Ecto neural progenitor cell (in vitro differentiated cells): ENCODE measurements around the gene TICAM2.

Experiments
- DNase-seq: peaks from one replicate; pipeline ENCODE4 v3.0.0-alpha.2; 2018; ENCODE audit warnings: low spot score

Gene TICAM2

GRCh38 chr5:115607935-115608334 is 5.7 kb upstream of the TICAM2 start:
- no peak for DNase-seq

DNA sequence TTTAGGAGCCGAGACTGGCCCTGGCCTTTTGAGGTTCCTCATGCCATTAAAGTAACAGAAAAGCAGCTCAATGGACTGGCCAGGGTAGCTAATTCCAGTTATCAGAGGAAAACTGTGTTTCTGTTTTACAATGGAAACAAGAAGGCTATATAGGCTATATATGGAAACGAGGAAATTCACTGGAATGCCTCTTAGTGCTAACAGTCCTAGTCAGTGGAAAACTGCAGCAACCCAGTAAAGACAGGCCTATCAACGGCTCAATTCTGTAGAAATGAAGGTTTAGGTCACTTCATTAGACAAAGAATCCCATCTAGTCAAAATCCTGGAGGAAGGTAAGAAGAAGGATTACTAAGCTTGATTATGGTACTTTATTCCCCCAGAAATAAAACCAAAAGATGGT is 3.2 kb upstream of the TICAM2 start:
- DNase-seq, result no peak

- DNase-seq, result no peak
These were observed 379 bp upstream of the TICAM2 start for GRCh38 chr5:115602591-115603125.

- DNase-seq, result no peak
These were observed 1.5 kb downstream of the TICAM2 start for GRCh38 chr5:115600766-115601165.

- DNase-seq, result no peak
These were observed 2.4 kb downstream of the TICAM2 start for GRCh38 chr5:115599924-115600323.

- DNase-seq, result no peak
These were observed 2.8 kb downstream of the TICAM2 start for GRCh38 chr5:115599502-115599901.

DNA sequence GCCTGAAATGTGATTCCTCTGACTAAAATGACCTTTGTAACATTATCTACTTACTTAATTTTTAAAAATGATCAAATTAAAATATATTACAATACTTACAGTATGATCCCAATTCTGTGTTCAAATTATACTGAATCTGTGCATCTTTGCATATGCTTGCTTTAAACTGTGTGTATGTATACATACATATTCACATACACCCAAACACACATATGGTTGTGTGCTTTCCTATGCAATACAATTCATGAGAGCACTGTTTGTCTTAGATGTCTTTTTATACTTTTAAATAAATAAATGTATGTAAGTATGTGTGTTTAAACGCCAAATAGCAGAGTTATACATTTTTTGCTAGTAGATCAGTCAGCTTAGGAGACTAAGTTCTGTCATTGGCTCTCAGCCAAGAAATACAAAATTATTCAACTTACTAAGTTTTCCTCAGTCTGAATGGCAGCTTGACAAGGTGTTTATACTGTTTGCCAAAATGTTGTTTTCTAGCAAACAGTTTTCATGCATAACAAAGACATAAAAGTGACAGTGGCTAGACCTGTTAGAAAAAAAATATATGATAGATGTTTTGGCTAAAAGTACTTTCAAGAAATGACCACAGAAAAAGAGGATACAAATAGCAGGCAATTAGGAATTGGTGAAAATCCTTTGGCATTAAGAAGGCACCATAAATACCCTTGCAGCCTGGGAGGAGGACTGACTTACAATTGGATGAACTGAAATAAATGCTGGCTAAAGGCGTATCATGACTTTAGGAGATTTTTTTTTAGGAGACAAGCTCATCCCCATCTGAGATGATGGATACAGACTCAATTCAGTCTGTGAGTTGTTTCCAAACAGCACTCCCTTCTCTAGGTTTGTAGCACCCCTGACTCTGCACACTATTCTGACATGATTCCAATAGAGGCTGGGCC is 7.9 kb downstream of the TICAM2 start:
- DNase-seq, result no peak

GRCh38 chr5:115589043-115589442 is 13.2 kb downstream of the TICAM2 start:
- DNase-seq, result no peak

- no peak for DNase-seq
These were observed 13.6 kb downstream of the TICAM2 start for GRCh38 chr5:115588640-115589039.

DNA sequence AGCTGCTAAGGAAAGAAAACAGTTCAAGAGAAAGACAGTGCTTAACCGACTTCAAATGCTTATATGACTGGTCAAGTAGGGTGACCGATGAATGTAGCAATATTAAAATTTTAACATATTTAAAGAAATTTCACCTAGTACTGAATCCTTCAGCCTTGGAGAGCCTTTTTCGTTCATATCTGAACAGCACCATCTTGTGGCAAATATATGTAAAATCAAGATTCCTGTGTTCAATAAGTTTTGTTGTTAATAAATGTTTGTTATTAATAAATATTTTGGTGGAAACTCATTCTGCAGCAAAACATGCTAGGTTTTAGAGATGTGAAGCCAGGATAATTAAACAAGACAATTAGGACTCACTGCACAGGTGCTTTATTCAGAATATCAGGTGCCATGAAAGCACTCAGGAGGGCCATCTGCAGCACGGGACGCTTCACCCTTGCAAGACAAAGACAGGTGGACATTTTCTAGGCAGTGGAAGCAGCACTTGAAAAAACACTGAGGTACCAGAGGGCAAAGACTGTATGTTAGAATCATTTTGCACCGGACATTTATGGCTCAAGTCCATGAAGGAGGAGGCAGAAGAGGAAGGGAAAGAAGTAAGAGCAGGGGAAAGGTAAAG is 15.6 kb downstream of the TICAM2 start:
- DNase-seq, result no peak

- DNase-seq, result no peak
These were observed 17.0 kb downstream of the TICAM2 start for GRCh38 chr5:115585265-115585664.

DNA sequence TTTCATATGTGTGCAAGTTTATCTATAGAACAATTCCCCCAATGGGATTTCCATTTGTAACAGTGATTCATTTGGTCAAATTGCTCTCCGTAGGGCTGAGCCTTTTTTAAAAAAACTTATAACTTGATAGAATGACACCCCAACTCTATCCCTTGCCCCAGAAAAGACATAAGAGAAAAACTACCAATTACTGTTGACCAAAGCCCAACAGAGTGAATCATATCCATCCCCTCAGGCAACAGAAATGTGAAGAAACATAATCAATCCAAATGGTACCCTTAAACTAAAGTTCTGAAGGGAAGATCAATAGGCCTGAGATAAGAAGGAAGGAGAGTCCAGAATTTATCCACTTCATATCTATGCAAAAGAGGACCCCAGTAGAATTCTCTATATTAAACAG is 17.8 kb downstream of the TICAM2 start:
- no peak for DNase-seq

DNA sequence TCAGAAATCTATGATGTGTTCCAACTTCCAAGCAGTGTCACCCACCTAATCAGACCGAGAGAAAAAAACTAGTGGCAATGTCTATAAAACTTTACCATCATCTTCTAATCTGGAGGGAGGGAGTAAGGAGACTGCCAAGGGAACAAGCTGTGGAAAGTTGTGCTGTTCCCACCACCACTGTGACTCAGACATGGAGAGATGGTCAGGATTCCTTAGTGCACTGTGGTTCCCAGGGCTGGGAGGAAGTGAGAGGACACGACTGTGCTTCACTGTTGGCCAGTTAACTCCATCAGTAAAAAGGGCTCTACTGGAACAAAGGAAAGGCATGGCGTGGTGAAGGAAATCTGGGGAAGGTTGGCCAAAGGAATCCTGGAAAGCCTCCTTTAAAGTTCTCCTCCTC is 18.8 kb downstream of the TICAM2 start:
- DNase-seq, result no peak

- no peak for DNase-seq
These were observed 21.3 kb downstream of the TICAM2 start for GRCh38 chr5:115580941-115581340.

DNA sequence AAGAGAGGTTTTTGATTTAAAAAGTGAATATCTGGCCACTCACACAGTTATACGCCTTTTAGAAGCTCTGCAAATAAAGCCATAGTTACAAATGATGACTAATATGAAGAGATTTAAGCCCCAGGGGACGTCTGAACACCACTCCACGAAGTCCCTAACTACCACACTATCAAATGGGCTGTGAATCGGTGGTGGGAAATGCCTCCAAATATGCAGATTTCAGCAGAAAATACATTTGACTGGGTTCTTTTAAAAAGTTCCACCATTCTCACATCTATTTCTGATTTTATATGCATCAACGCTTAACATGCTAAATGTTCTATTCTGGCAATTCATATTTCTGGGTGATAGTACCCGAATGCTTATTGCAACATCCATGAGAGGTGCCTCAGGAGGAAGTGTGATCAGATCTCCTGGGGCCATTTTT is 22.5 kb downstream of the TICAM2 start:
- no peak for DNase-seq

- no peak for DNase-seq
These were observed 23.1 kb downstream of the TICAM2 start for GRCh38 chr5:115579216-115579615.

DNA sequence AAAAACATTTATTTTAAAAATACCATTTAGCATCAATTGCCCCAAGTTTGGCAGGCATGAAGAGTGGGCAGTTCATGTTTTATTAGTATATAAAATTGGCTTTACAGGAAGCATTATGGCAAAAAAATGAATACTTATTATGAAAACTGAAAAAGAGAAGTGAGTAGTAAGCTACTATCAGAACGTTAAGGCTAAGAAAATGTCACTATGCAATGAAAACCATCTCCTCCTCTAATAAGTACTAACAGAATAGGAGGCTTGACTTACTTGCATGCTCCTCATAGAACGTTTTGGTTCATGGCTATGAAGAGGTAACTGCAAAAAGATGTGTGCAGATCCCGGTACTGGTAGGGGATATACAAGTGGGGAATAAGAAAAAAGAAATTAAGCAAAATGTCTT is 23.6 kb downstream of the TICAM2 start:
- no peak for DNase-seq

DNA sequence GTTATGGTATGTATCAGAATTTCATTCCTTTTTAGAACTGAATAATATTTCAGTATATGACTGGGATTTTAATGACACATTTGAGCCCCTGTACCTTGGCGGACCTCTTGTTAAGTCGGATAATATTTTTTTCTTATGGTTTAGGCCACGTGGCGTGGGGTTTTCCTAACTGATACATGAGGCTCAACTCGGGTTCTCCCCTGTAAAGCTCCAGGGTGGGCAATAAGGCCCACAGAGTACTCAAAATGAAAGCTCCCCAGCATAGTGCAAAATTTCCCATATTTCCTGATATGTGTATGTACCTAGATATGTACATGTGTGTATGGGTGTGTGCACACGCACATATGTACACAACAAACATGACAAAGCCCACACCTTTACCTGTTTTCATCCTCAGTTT is 24.5 kb downstream of the TICAM2 start:
- DNase-seq, result no peak

DNA sequence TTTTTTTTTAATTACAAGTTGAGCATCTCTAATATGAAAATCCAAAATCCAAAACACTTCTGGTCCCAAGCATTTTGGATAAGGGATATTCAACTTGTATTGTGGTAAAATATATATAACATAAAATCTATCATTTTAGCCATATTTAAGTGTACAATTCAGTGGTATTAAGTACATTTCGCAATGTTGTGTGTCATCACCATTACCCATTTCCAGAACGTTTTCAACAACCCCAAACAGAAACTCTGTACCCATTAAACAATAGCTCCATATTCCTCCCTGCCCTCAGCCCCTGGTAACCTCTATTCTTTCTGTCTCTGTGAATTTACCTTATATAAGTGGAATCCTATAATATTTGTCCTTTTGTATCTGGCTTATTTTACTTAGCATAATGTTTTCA is 24.9 kb downstream of the TICAM2 start:
- no peak for DNase-seq

DNA sequence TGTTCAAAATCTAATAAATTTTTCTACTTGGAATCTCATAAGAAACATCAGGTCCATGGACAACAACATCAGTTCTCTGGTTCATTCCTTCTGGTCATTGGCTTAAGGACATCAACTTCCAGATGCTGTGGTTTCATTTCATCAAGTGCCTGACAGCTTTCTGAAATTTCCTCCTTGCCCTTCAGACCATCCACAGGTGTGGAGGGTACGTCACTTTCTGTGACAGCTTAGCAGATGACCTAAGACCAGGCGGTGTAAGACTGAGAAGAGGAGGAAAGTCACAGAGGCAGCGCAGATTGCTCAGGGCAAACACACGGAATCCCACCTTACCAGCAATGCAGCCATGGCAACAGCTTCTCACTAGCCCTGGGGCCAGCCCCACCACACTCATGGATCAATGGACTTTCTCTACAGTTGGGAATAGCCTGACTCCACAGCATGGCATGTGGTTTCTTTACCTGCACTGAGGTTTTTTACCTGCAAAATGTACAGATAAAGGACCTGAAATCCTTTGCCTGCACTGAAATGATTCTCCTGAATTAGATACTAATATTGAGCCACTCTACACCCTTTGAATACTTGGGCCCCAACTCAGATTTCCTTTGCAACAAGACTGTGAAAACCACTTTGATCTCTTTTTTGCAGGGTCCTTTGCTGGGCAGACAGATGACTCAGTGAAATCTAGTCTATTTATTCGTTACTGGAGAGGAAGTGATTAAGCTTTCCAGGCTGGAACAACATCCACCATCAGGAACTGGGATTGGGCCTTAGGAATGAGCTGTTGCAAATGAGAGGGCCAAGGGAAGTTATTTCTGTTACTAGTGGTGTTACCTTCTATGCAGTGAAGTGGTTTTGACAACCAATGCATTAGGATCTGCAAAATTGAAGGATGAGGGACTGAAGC is 26.9 kb downstream of the TICAM2 start:
- no peak for DNase-seq

- no peak for DNase-seq
These were observed 29.1 kb downstream of the TICAM2 start for GRCh38 chr5:115573133-115573532.

DNA sequence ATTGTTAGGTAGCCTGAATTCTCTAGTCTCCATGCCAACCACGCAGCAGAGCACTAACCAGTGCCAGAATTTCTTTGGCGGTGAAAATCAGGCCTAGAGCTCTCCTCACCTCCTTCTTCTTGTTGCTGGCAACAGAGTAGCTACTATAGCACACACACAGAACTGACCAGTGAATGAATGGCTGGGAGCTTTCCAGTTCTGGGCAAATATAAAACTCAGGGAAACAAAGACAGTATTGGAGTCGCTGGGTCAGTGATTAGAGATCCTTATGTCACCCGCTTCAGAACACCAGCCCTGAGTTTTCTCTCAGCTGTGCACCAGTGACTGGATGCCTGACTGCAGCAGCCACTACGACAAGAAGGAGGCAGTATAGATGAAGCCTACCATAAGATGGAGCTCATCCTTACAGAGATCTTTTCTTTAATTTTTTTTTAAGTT is 30.8 kb downstream of the TICAM2 start:
- DNase-seq, result peak; percentile 50
